ENCODE data around the gene DOK3. TPM values are rescaled to one million over a fixed set of nuclear protein-coding genes. Genes with fewer than 3 reads are reported as not detected.
A peak's percentile ranks its signal among the peaks of the same experiment; 100 is the strongest.

The DOK3 gene
- polyA plus RNA-seq, 1 donor (not counting 4 experiments of a cell fraction or from before 2014, with no cell fraction given) = 1.7 TPM

DNA sequence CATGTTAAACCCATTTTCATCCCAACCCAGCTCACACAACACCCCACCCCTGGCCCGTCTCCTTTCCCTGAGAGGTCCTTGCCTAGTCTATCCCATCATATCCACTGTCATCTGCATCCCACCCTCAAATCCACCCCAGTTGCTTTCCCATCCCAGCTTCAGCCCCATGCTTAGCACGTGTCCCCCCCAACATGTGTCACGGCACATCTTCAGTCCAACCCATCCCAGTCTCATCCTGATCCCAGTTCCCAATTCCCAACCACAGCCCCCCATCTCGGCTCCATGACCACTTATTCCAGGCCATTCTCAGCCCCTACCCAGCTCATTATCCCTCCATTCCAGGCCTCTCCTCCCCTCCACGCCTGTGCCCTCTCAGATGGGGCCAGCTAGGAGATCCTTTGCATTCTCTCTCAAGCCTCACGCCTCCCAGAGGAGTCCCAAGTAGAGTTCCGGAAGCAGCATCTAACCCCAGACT lies 35.6 kb downstream of the DOK3 start:
- no peak overlapping the region for H3K9ac ChIP-seq (ENCODE audit: control insufficient read depth, extremely low read depth, insufficient read depth, low read length)
- peaks cover 30% of the 10 kb centered on the region for H3K4me1 ChIP-seq (ENCODE audit: control insufficient read depth, extremely low read depth, insufficient read depth, low read length)
- H3K27ac ChIP-seq (ENCODE audit: control insufficient read depth, insufficient read depth, low read length) = no peak overlapping the region
- no peaks in the 10 kb centered on the region for H3K9me3 ChIP-seq (ENCODE audit: control insufficient read depth, low read depth, low read length)
- H3K9me1 ChIP-seq (ENCODE audit: control insufficient read depth, extremely low read depth, insufficient read depth, low read length) = peaks cover 8% of the 10 kb centered on the region
- H3K4me3 ChIP-seq (ENCODE audit: control insufficient read depth in 2 of 3, extremely low read depth in 1 of 3, insufficient read depth in 2 of 3, low read depth in 1 of 3, low read length in 3 of 3) = no peak overlapping the region
- no peaks in the 10 kb centered on the region for H3K27me3 ChIP-seq (ENCODE audit: control insufficient read depth, extremely low read depth, insufficient read depth, low read length)
- H3K36me3 ChIP-seq (ENCODE audit: control insufficient read depth in 2 of 2, extremely low read depth in 1 of 2, insufficient read depth in 2 of 2, low read length in 2 of 2) = peaks cover 0 to 2% of the 10 kb centered on the region in 2 experiments
- dilution Hi-C loops (cut with MboI; ENCODE audit: extremely low pct_ligation_motif_present, low sequenced_read_pairs) = no loop called here
- DNase-seq (ENCODE audit: low read depth, low spot score) (no peak), FAIRE-seq (no peak)
- H3K79me2 ChIP-seq (ENCODE audit: control insufficient read depth, insufficient read depth, low read length) = peaks cover 23% of the 10 kb centered on the region
- H2AFZ ChIP-seq (ENCODE audit: control insufficient read depth, low read length) = no peak overlapping the region
- TF ChIP-seq, protein P1, sequence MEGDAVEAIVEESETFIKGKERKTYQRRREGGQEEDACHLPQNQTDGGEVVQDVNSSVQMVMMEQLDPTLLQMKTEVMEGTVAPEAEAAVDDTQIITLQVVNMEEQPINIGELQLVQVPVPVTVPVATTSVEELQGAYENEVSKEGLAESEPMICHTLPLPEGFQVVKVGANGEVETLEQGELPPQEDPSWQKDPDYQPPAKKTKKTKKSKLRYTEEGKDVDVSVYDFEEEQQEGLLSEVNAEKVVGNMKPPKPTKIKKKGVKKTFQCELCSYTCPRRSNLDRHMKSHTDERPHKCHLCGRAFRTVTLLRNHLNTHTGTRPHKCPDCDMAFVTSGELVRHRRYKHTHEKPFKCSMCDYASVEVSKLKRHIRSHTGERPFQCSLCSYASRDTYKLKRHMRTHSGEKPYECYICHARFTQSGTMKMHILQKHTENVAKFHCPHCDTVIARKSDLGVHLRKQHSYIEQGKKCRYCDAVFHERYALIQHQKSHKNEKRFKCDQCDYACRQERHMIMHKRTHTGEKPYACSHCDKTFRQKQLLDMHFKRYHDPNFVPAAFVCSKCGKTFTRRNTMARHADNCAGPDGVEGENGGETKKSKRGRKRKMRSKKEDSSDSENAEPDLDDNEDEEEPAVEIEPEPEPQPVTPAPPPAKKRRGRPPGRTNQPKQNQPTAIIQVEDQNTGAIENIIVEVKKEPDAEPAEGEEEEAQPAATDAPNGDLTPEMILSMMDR (optimal IDR thresholded peaks at IDR 0.05 in 1 of 3, IDR thresholded peaks at IDR 0.05 in 1 of 3, conservative IDR thresholded peaks at IDR 0.05 in 1 of 3; ENCODE audit: extremely low read depth in 1 of 3, insufficient read depth in 2 of 3, low read length in 3 of 3) = no peak
- no peak for TF ChIP-seq EZH2 (IDR thresholded peaks at IDR 0.05; ENCODE audit: low read length)
- H4K20me1 ChIP-seq (ENCODE audit: control insufficient read depth, extremely low read depth, insufficient read depth, low read length) = peaks cover 6% of the 10 kb centered on the region
- H3K4me2 ChIP-seq (ENCODE audit: control insufficient read depth, extremely low read depth, insufficient read depth, low read depth, low read length) = no peak overlapping the region

DNA sequence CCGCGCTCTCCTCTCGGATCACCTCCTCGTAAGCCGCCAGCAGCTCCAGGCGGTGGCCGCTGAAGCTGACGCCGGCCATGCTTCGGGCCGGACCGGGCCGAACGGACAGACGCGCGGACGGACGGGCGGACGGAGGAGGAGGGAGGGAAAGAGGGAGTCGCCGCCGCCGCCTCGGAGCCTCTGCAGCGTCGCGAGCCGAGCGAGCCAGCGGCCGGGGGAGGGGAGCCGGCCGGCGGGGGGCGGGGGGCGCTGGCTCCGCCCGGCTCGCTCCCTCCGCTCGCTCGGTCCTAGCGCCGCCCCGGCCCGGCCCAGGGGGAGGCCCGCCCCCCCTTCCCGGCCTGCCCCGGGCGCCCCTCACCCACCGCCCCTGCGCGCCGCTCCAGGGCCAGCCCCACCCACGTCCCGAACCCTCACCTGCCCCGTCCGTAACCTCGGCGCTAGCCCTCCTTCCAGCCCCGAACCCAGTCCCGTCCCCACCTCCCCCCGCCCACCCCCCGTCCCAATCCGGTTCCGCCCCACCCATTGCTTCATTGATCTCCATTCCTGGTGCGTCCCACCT lies 36.1 kb downstream of the DOK3 start, which contains the start of gene DBN1:
Gene DBN1 (minus strand): TSS at position 192 of the 559 bp plus-strand sequence. CDS start 113 bp downstream, at position 79.
- no peaks in the 10 kb centered on the region for H3K9me3 ChIP-seq (ENCODE audit: control insufficient read depth, low read depth, low read length)
- peaks cover 23% of the 10 kb centered on the region for H3K79me2 ChIP-seq (ENCODE audit: control insufficient read depth, insufficient read depth, low read length)
- no peak within 1 kb of the TSS for H2AFZ ChIP-seq (ENCODE audit: control insufficient read depth, low read length)
- H3K9me1 ChIP-seq (ENCODE audit: control insufficient read depth, extremely low read depth, insufficient read depth, low read length) = peaks cover 8% of the 10 kb centered on the region
- H3K36me3 ChIP-seq (ENCODE audit: control insufficient read depth in 2 of 2, extremely low read depth in 1 of 2, insufficient read depth in 2 of 2, low read length in 2 of 2) = peaks cover 0 to 2% of the 10 kb centered on the region in 2 experiments
- peaks cover 29% of the 10 kb centered on the region for H3K4me1 ChIP-seq (ENCODE audit: control insufficient read depth, extremely low read depth, insufficient read depth, low read length)
- FAIRE-seq = no peak
- H3K4me3 ChIP-seq (ENCODE audit: control insufficient read depth in 2 of 3, extremely low read depth in 1 of 3, insufficient read depth in 2 of 3, low read depth in 1 of 3, low read length in 3 of 3) = peak within 1 kb of the TSS; percentile 60 to 79 (median 77)
- DNase-seq (ENCODE audit: low read depth, low spot score) = no peak
- peaks cover 10% of the 10 kb centered on the region for H4K20me1 ChIP-seq (ENCODE audit: control insufficient read depth, extremely low read depth, insufficient read depth, low read length)
- no peaks in the 10 kb centered on the region for H3K27me3 ChIP-seq (ENCODE audit: control insufficient read depth, extremely low read depth, insufficient read depth, low read length)
- TF ChIP-seq, protein P1 (optimal IDR thresholded peaks at IDR 0.05 in 1 of 3, IDR thresholded peaks at IDR 0.05 in 1 of 3, conservative IDR thresholded peaks at IDR 0.05 in 1 of 3; ENCODE audit: extremely low read depth in 1 of 3, insufficient read depth in 2 of 3, low read length in 3 of 3) = no peak
- TF ChIP-seq EZH2 (IDR thresholded peaks at IDR 0.05; ENCODE audit: low read length) = no peak
- H3K4me2 ChIP-seq (ENCODE audit: control insufficient read depth, extremely low read depth, insufficient read depth, low read depth, low read length) = peak within 1 kb of the TSS; percentile 79
- dilution Hi-C loops (cut with MboI; ENCODE audit: extremely low pct_ligation_motif_present, low sequenced_read_pairs) = no loop called here
- H3K9ac ChIP-seq (ENCODE audit: control insufficient read depth, extremely low read depth, insufficient read depth, low read length) = peak within 1 kb of the TSS; percentile 68
- H3K27ac ChIP-seq (ENCODE audit: control insufficient read depth, insufficient read depth, low read length) = no peak within 1 kb of the TSS
